Measurements from ENCODE around the gene SUGCT.

DNA sequence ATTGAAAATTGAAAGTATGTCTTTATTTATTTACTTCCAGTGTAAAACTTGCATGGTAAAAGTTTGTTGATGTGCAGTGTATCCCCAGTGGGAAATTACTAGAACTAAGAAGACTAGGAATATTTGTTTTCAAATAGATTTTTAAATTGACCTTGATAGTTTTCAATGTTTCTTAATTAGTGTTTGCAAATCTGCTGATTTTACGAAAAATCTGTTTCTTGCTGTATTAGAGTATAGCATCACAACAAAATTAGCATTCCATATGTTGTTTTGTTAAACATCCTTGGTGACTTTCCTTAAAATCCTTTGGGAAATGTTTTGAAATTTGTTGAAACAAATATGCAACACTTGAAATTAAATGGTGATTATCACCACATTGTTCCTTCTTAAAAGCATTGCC is 425.9 kb downstream of the SUGCT start:
- TF ChIP-seq, protein P1, sequence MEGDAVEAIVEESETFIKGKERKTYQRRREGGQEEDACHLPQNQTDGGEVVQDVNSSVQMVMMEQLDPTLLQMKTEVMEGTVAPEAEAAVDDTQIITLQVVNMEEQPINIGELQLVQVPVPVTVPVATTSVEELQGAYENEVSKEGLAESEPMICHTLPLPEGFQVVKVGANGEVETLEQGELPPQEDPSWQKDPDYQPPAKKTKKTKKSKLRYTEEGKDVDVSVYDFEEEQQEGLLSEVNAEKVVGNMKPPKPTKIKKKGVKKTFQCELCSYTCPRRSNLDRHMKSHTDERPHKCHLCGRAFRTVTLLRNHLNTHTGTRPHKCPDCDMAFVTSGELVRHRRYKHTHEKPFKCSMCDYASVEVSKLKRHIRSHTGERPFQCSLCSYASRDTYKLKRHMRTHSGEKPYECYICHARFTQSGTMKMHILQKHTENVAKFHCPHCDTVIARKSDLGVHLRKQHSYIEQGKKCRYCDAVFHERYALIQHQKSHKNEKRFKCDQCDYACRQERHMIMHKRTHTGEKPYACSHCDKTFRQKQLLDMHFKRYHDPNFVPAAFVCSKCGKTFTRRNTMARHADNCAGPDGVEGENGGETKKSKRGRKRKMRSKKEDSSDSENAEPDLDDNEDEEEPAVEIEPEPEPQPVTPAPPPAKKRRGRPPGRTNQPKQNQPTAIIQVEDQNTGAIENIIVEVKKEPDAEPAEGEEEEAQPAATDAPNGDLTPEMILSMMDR (CRISPR knock-in tag; IDR thresholded peaks at IDR 0.05) = no peak
- TF ChIP-seq, protein P2, sequence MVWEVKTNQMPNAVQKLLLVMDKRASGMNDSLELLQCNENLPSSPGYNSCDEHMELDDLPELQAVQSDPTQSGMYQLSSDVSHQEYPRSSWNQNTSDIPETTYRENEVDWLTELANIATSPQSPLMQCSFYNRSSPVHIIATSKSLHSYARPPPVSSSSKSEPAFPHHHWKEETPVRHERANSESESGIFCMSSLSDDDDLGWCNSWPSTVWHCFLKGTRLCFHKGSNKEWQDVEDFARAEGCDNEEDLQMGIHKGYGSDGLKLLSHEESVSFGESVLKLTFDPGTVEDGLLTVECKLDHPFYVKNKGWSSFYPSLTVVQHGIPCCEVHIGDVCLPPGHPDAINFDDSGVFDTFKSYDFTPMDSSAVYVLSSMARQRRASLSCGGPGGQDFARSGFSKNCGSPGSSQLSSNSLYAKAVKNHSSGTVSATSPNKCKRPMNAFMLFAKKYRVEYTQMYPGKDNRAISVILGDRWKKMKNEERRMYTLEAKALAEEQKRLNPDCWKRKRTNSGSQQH (CRISPR knock-in tag; IDR thresholded peaks at IDR 0.05; ENCODE audit: low read depth) = no peak
- TF ChIP-seq, protein P3, sequence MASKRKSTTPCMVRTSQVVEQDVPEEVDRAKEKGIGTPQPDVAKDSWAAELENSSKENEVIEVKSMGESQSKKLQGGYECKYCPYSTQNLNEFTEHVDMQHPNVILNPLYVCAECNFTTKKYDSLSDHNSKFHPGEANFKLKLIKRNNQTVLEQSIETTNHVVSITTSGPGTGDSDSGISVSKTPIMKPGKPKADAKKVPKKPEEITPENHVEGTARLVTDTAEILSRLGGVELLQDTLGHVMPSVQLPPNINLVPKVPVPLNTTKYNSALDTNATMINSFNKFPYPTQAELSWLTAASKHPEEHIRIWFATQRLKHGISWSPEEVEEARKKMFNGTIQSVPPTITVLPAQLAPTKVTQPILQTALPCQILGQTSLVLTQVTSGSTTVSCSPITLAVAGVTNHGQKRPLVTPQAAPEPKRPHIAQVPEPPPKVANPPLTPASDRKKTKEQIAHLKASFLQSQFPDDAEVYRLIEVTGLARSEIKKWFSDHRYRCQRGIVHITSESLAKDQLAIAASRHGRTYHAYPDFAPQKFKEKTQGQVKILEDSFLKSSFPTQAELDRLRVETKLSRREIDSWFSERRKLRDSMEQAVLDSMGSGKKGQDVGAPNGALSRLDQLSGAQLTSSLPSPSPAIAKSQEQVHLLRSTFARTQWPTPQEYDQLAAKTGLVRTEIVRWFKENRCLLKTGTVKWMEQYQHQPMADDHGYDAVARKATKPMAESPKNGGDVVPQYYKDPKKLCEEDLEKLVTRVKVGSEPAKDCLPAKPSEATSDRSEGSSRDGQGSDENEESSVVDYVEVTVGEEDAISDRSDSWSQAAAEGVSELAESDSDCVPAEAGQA (IDR thresholded peaks at IDR 0.05; ENCODE audit: low read depth) = no peak
- TF ChIP-seq, protein P3 (CRISPR knock-in tag; IDR thresholded peaks at IDR 0.05; ENCODE audit: borderline replicate concordance) = no peak
- TF ChIP-seq ZNF709 (CRISPR knock-in tag; IDR thresholded peaks at IDR 0.05) (no peak), ZBTB7A (CRISPR knock-in tag; IDR thresholded peaks at IDR 0.05) (no peak), HDAC2 (CRISPR knock-in tag; IDR thresholded peaks at IDR 0.05) (no peak), HOXA5 (CRISPR knock-in tag; IDR thresholded peaks at IDR 0.05) (no peak), SMC3 (IDR thresholded peaks at IDR 0.05; ENCODE audit: low read length) (no peak)
- TF ChIP-seq, protein P4, sequence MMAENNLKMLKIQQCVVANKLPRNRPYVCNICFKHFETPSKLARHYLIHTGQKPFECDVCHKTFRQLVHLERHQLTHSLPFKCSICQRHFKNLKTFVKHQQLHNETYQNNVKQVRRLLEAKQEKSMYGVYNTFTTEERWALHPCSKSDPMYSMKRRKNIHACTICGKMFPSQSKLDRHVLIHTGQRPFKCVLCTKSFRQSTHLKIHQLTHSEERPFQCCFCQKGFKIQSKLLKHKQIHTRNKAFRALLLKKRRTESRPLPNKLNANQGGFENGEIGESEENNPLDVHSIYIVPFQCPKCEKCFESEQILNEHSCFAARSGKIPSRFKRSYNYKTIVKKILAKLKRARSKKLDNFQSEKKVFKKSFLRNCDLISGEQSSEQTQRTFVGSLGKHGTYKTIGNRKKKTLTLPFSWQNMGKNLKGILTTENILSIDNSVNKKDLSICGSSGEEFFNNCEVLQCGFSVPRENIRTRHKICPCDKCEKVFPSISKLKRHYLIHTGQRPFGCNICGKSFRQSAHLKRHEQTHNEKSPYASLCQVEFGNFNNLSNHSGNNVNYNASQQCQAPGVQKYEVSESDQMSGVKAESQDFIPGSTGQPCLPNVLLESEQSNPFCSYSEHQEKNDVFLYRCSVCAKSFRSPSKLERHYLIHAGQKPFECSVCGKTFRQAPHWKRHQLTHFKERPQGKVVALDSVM (CRISPR knock-in tag; IDR thresholded peaks at IDR 0.05) = no peak
- TF ChIP-seq, protein P5, sequence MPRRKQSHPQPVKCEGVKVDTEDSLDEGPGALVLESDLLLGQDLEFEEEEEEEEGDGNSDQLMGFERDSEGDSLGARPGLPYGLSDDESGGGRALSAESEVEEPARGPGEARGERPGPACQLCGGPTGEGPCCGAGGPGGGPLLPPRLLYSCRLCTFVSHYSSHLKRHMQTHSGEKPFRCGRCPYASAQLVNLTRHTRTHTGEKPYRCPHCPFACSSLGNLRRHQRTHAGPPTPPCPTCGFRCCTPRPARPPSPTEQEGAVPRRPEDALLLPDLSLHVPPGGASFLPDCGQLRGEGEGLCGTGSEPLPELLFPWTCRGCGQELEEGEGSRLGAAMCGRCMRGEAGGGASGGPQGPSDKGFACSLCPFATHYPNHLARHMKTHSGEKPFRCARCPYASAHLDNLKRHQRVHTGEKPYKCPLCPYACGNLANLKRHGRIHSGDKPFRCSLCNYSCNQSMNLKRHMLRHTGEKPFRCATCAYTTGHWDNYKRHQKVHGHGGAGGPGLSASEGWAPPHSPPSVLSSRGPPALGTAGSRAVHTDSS (CRISPR knock-in tag; conservative IDR thresholded peaks at IDR 0.05) = no peak
- TF ChIP-seq, protein P6, sequence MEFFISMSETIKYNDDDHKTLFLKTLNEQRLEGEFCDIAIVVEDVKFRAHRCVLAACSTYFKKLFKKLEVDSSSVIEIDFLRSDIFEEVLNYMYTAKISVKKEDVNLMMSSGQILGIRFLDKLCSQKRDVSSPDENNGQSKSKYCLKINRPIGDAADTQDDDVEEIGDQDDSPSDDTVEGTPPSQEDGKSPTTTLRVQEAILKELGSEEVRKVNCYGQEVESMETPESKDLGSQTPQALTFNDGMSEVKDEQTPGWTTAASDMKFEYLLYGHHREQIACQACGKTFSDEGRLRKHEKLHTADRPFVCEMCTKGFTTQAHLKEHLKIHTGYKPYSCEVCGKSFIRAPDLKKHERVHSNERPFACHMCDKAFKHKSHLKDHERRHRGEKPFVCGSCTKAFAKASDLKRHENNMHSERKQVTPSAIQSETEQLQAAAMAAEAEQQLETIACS (CRISPR knock-in tag; IDR thresholded peaks at IDR 0.05) = no peak
